HG03095 (cell line): Measurements from ENCODE around the gene SEC22B.
"Not testable (repeated sequence)": the region's sequence is repeated elsewhere in the genome, so short reads cannot be mapped to it uniquely, and the experiment has no call there.

Source experiments
- ATAC-seq: cut with Tn5 transposase; IDR thresholded peaks from one replicate; pipeline ENCODE4 v1.9.1; 2021; ENCODE audit warnings: moderate library complexity; ENCODE audit not compliant: unreplicated experiment

SEC22B gene

DNA sequence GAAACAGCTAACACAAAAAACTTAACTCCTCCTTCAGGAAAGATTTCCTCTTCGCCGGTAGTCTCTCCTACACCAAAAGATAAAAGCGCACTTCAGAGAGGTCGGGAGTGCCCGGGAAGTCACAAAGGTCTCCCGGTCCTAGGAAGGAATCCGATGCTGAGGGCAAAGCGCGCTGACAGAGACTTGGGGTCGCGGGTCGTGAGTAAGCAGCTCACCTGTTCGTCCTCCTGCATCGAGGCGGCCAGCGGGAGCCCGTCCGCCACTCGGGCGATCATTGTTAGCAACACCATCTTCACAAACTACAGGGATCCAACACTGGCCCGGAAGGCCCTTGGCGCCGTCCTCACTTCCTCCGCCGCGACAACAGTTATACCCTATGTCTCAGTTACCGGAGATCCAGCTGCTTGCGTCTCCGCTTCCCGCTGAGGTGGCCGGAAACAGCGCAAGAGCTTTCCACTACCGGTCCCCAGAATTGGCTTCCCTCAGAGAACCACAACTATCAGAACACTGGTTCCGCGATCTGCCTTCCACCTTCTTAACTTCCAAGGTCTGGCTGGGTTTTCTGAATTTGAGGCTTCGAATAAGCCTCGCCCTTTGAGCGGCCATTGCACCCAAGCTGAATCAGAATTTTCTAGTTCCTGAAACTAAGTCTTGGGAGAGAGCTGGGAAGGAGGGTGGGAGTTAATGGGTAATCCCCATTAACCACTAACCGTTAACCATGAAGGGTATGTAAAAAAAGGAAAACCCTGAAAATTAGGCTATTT, at the start of gene SEC22B:
Gene SEC22B (minus strand): TSS at position 429 of the 764 bp plus-strand sequence. CDS start 139 bp downstream, at position 290.
- ATAC-seq, result peak; percentile 96

DNA sequence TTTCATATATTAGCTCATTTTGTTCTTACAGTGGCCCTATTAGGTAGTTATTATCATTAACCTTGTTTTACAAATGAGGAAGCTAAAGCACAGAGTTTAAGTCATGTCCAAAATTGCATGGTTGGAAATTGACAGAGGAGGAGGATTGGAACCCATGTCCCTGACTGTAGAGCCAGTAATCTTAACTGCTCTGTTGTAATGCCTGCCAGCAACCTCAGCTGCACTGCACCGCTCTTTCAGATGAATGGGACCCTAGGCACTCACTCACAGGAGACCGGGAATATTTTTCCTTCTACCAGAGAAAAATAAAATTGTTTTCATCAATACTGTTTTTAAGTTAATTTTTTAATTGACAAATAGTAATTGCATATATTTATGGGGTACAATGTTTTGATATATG, 41.6 kb upstream of the SEC22B start:
- ATAC-seq, result not testable (repeated sequence)

- not testable (repeated sequence) for ATAC-seq
Observed at GRCh38 chr1:120217175-120217929, 41.0 kb upstream of the SEC22B start.

- ATAC-seq, result not testable (repeated sequence)
Observed at GRCh38 chr1:120213606-120214005, 37.3 kb upstream of the SEC22B start.

GRCh38 chr1:120210754-120211153, 34.4 kb upstream of the SEC22B start:
- not testable (repeated sequence) for ATAC-seq

- ATAC-seq, result not testable (repeated sequence)
Observed at GRCh38 chr1:120196863-120197775, 20.8 kb upstream of the SEC22B start.

DNA sequence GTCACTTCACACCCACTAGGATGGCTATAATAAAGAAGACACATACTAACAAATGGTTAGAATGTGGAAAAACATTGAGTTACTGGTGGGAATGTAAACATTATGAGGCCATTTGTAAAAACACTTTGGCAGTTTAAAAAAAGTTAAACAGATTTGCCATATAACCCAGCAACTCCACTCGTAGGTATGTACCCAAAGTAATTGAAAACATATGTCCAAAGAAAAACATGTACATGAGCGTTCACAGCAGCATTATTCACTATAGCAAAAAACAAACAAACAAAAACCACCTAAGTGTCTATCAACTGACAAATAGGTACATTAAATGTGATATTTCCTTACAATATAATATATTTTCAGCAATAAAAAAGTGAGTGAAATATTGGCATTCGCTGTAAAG, 12.3 kb upstream of the SEC22B start:
- ATAC-seq, result not testable (repeated sequence)

DNA sequence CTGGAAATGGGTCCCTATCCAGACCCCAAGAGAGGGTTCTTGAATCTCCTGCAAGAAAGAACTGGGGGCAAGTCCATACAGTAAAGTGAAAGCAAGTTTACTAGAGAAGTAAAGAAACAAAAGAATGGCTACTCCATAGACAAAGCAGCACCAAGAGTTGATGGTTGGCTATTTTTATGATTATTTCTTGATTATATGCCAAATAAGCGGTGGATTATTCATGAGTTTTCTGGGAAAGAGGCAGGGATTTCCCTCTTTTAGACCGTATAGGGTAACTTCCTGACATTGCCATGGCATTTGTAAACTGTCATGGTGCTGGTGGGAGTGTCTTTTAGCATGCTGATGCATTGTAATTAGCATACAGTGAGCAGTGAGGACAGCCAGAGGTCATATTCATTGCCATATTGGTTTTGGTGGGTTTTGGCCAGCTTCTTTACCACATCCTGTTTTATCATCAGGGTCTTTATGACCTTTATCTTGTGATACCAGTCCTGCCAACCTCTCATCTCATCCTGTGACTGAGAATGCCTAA, 5.9 kb upstream of the SEC22B start:
- ATAC-seq, result not testable (repeated sequence)

DNA sequence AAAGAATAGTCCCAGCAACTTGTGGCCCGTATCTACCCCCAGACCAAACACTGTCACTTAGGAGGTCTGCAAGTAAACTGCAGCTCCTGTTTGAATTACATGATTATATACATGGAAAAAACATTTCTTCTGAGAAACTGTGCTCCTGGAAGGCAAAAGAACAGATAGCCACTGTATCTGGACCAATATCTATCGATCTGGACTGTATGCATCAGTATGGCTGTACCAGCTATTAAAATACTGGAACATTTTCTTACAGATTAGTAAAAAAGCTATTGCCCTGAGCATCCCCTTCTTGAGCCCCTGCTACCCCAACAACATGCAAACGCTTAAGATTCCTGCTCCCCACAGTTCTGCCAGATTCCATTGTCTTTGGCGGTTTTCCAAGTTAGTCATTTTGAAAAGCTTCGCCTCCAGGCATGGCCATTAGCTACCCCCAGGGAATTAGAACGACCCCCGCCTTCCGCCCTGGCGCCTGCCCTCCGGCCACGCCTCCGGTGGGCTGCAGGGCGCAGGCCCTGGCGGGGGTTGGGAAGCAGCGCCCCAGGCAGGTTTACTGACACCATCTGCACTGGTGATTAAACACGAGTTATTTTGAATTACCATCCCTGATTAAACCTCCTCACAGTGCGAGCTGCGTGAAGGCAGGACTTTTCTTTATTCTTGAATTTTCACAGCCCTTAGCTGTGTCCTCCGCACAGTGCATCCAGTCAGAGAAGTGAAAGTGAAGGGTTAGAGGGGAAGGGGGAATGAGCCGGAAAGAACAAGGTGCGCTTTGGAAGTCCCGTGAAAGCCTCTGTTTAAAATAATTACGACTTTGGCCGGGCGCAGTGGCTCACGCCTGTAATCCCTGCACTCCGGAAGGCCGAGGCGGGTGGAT, 3.7 kb upstream of the SEC22B start:
- ATAC-seq, result not testable (repeated sequence)

- ATAC-seq, result no peak
Observed at GRCh38 chr1:120178799-120179756, 2.8 kb upstream of the SEC22B start.

GRCh38 chr1:120178058-120178457, 1.7 kb upstream of the SEC22B start:
- ATAC-seq, result not testable (repeated sequence)

DNA sequence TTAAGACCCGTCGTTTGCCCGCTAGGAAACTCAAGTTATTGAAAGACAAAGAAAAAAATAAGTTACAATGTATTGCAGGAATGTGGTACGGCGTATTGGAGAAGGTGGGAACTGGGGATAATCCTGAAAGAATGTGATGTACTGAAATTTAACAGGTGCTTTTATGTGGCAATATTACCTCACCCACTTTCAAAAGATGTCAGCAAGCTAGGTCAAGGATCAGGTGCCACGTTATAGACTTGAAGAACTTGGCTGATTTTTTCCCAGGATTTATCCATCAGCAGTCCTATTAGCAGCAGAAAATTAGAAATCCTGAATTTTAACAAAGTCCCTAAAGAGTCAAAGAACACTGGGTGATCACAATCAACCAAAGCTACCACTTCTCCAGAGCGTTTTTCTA, 632 bp downstream of the SEC22B start:
- not testable (repeated sequence) for ATAC-seq

GRCh38 chr1:120164761-120165160, 11.6 kb downstream of the SEC22B start:
- ATAC-seq, result not testable (repeated sequence)

GRCh38 chr1:120162015-120162414, 14.3 kb downstream of the SEC22B start:
- not testable (repeated sequence) for ATAC-seq

GRCh38 chr1:120158495-120158894, 17.8 kb downstream of the SEC22B start:
- not testable (repeated sequence) for ATAC-seq

- ATAC-seq, result not testable (repeated sequence)
Observed at GRCh38 chr1:120158086-120158485, 18.2 kb downstream of the SEC22B start.

DNA sequence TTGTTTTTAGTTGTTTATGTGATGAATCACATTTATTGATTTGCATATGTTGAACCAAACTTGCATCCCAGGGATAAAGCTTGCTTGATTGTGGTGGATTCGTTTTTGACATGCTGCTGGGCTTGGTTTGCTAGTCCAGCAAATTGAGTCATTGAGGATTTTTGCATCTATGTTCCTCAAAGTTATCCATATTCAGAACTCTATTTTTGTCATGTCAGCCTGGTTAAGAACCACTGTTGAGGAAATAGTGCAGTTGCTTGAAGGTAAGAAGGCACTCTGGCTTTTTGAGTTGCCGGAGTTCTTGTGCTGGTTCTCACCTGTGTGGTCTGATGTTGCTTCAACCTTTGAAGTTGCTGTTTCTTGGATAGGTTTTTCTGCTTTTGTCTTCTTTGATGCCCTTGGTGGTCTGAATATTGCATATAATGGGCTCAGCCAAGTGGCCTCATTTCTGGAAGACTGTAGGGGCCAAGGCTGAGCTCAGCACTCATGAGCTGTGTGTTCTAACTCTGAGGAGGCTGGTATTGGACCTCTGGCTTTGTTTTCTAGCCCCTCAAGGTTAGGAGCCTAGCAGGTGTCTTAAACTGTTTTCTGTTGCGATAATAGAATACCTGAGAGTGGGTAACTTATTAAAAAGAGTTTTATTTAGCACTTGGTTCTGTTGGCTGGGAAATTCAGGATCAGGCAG, 26.0 kb downstream of the SEC22B start:
- not testable (repeated sequence) for ATAC-seq
